Heart left ventricle (tissue), 13 donors: ENCODE data around the gene CEND1.

Experiments used
- CTCF ChIP-seq, 12 donors: fragments of 200-600 bp; sonication (generic) in 4 of 12; IDR thresholded peaks; one replicate each; pipeline versions ENCODE4 v1.5.0 to v1.8.0; 2018 to 2022; ENCODE audit warnings: antibody characterized with exemption in 12 of 12, mild to moderate bottlenecking in 5 of 12
- POLR2A ChIP-seq, 2 donors: fragments of 450-650 bp; IDR thresholded peaks; one replicate each; pipeline ENCODE4 v1.6.1; 2017; ENCODE audit warnings: antibody characterized with exemption in 2 of 2, mild to moderate bottlenecking in 2 of 2, moderate library complexity in 2 of 2
- donor health status: ischemic (EF 13 %, LVEDD 7.1; RV severe dilation, severe dysfunction).
- donor health status: DM: no; HTN: yes; CAD: no.
- donor health status: DM: no; HTN: no; CAD: no.
- donor health status: ischemic (EF 25% LVEDD 6.9; RV normal size, moderate dysfunction).
- donor health status: ischemic (EF 25% LVEDD 5.7; RV mildly dilated, moderate dysfunction).
- donor health status: ischemic (EF 35%, LVEDD 5.7; RV mildly dilated, moderate dysfunction).
- donor health status: nonischemic (EF 11% LVEDD 7.7; RV severe dilation, severe dysfunction).
- donor health status: DM: yes; HTN: yes; CAD: no.
- donor health status: PGD.
- donor health status: ischemic (EF 29% LVEDD 5.4; RV normal size, mild dysfunction).
- donor health status: nonischemic (EF 23%, LVEDD 6.1; RV moderate dilation, normal function).

- TF ChIP-seq CTCF (IDR thresholded peaks at IDR 0.05) (no peak), POLR2A (IDR thresholded peaks at IDR 0.05) (no peak)
Observed at GRCh38 chr11:802693-803466, 13.0 kb upstream of the CEND1 start.
